Keratinocyte (primary cell): Measurements from ENCODE around the gene PTPN23.

Experiments
- CTCF ChIP-seq, 3 experiments: IDR thresholded peaks in 1 of 3; conservative IDR thresholded peaks in 1 of 3; optimal IDR thresholded peaks in 1 of 3; 2 replicates in 2 of 3; 3 replicates in 1 of 3; pipeline versions ENCODE3 to v1.5.1; 2011; ENCODE audit warnings: low read length in 3 of 3, mild to moderate bottlenecking in 3 of 3, moderate library complexity in 2 of 3, control low read depth in 1 of 3, inconsistent platforms in 1 of 3; ENCODE audit not compliant: insufficient read depth in 2 of 3; ENCODE audit errors: extremely low read depth in 1 of 3
- EZH2 ChIP-seq: IDR thresholded peaks from one replicate; pipeline ENCODE4 v1.6.1; 2012; ENCODE audit warnings: inconsistent platforms, mild to moderate bottlenecking, low read length, moderate library complexity

GRCh38 chr3:47339951-47340350, 40.9 kb upstream of the PTPN23 start:
- TF ChIP-seq CTCF (optimal IDR thresholded peaks at IDR 0.05 in 1 of 3, IDR thresholded peaks at IDR 0.05 in 1 of 3, conservative IDR thresholded peaks at IDR 0.05 in 1 of 3; ENCODE audit: extremely low read depth in 1 of 3, insufficient read depth in 2 of 3, low read length in 3 of 3): no peak
- TF ChIP-seq EZH2: no peak
